ENCODE measurements around the gene MN1.
A peak's percentile ranks its signal among the peaks of the same experiment; 100 is the strongest.

DNA sequence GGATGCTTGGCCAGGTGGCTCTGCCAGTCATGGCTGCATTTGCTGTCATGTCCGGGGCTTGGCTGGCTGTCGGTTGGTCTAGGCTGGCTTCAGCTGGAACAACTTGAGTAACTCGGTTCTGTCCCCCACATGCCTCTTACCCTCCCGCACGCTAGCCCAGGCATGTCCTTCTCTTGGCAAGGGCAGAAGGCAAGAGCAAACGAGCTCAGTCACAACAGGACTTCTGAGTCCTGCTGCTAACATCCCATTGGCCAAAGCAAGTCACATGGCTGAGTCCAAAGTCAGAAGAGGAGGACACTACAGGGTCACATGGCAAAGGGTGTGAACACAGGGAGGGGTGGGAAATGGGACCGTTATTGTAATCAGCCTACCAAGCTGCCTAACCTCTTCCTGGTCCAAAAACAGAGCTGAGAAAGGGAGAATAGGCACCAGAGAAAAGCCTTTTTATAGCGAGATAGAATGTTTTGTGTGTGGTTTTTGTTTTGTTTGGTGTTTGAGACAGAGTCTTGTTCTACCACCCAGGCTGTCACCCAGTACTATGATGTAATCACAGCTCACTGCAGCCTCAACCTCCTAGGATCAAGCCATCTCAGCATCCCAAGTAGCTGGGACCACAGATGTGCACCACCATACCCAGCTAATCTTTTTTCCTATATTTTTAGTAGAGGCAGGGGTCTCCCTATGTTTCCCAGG, 81.9 kb downstream of the MN1 start:
- no peak for TF ChIP-seq SMC3 (IDR thresholded peaks at IDR 0.05; ENCODE audit: low read depth, low read length)
- no peak for TF ChIP-seq FOS (IDR thresholded peaks at IDR 0.05; ENCODE audit: low read depth, low read length)
- TF ChIP-seq CEBPB (IDR thresholded peaks at IDR 0.05; ENCODE audit: low read depth, low read length), result 0 out of 2 replicates have a peak, but pooled peaks have one; percentile 5
- TF ChIP-seq, protein P1, sequence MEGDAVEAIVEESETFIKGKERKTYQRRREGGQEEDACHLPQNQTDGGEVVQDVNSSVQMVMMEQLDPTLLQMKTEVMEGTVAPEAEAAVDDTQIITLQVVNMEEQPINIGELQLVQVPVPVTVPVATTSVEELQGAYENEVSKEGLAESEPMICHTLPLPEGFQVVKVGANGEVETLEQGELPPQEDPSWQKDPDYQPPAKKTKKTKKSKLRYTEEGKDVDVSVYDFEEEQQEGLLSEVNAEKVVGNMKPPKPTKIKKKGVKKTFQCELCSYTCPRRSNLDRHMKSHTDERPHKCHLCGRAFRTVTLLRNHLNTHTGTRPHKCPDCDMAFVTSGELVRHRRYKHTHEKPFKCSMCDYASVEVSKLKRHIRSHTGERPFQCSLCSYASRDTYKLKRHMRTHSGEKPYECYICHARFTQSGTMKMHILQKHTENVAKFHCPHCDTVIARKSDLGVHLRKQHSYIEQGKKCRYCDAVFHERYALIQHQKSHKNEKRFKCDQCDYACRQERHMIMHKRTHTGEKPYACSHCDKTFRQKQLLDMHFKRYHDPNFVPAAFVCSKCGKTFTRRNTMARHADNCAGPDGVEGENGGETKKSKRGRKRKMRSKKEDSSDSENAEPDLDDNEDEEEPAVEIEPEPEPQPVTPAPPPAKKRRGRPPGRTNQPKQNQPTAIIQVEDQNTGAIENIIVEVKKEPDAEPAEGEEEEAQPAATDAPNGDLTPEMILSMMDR (conservative IDR thresholded peaks at IDR 0.05; ENCODE audit: low read depth, low read length), result no peak
- TF ChIP-seq MXI1 (IDR thresholded peaks at IDR 0.05; ENCODE audit: borderline replicate concordance, low read depth, low read length), result no peak
- TF ChIP-seq, protein P2, sequence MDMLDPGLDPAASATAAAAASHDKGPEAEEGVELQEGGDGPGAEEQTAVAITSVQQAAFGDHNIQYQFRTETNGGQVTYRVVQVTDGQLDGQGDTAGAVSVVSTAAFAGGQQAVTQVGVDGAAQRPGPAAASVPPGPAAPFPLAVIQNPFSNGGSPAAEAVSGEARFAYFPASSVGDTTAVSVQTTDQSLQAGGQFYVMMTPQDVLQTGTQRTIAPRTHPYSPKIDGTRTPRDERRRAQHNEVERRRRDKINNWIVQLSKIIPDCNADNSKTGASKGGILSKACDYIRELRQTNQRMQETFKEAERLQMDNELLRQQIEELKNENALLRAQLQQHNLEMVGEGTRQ (IDR thresholded peaks at IDR 0.05; ENCODE audit: low read depth, low read length), result peak; percentile 84
